Brain microvascular endothelial cell (primary cell): ENCODE measurements around the gene CLPTM1L.

Experiments
- DNase-seq: peaks from one replicate; pipeline ENCODE4 v3.0.0-alpha.2; 2020
- H3K27ac ChIP-seq: fragments of 250-450 bp; sonication (Bioruptor Pico); 2 replicates; pipeline ENCODE4 v1.5.1; 2020; ENCODE audit warnings: mild to moderate bottlenecking, moderate library complexity
- H3K27me3 ChIP-seq: fragments of 250-450 bp; sonication (Bioruptor Pico); replicated peaks from 2 replicates; pipeline ENCODE4 v1.5.1; 2020; ENCODE audit warnings: mild to moderate bottlenecking
- H3K36me3 ChIP-seq: fragments of 250-450 bp; sonication (Bioruptor Pico); replicated peaks from 2 replicates; pipeline ENCODE4 v1.5.1; 2020; ENCODE audit warnings: mild to moderate bottlenecking
- H3K4me3 ChIP-seq: 2 replicates; pipeline ENCODE4 v1.5.1; 2011; ENCODE audit warnings: low read depth, mild to moderate bottlenecking, control low read depth, low read length, moderate library complexity
- CTCF ChIP-seq: IDR thresholded peaks from 2 replicates; pipeline ENCODE4 v1.5.1; 2011; ENCODE audit warnings: low read depth, mild to moderate bottlenecking, moderate library complexity, low read length, control low read depth, inconsistent platforms; ENCODE audit errors: missing control alignments
- in situ Hi-C: cut with HindIII; loops from 2 replicates; pipeline ENCODE4 v1.10.0; 2017; ENCODE audit warnings: low sequenced_read_pairs, low pct_ligation_motif_present

The CLPTM1L gene

GRCh38 chr5:1268056-1268455, 76.8 kb downstream of the CLPTM1L start:
- H3K4me3 ChIP-seq: no peak overlapping the region
- no peak for TF ChIP-seq CTCF
- DNase-seq: no peak
- H3K36me3 ChIP-seq: no peaks in the 10 kb centered on the region
- no peaks in the 10 kb centered on the region for H3K27me3 ChIP-seq
- no peak overlapping the region for H3K27ac ChIP-seq
- in situ Hi-C loops: no loop called here
